ENCODE results near the gene RAI1. TPM values are rescaled to one million over a fixed set of nuclear protein-coding genes. Genes with fewer than 3 reads are reported as not detected.

RAI1 gene
- total and polyA plus RNA-seq, 2 experiments from 2014 or later, result 0.87 to 0.89 TPM

GRCh38 chr17:17789410-17789809 lies 108.2 kb downstream of the RAI1 start:
- Histone ChIP-seq H3K9me2 (ENCODE audit: insufficient read depth) (no peaks in the 10 kb centered on the region), H3K27ac (ENCODE audit: low read depth) (no peak overlapping the region), H4K20me1 (replicated peaks; ENCODE audit: insufficient read depth) (no peaks in the 10 kb centered on the region), H3K27me3 (ENCODE audit: insufficient read depth) (peaks cover 49% of the 10 kb centered on the region), H3K4me3 (no peak overlapping the region), H3K4me2 (no peak overlapping the region), H2AFZ (no peak overlapping the region), H3K36me3 (ENCODE audit: insufficient read depth) (no peaks in the 10 kb centered on the region), H3K4me1 (ENCODE audit: insufficient read depth) (peaks cover 31% of the 10 kb centered on the region), H3K79me2 (replicated peaks; ENCODE audit: insufficient read depth) (no peaks in the 10 kb centered on the region), H3F3A (replicated peaks; ENCODE audit: low read depth) (0 out of 2 replicates have a peak, but pooled peaks cover 11% of the 10 kb centered on the region)
- H3K4me3 Mint-ChIP-seq, result no peak overlapping the region
- H3K4me1 Mint-ChIP-seq, result peaks cover 69% of the 10 kb centered on the region
- H3K27me3 Mint-ChIP-seq (ENCODE audit: insufficient read depth, low read depth, poor library complexity), result peaks cover 49% of the 10 kb centered on the region
- no peaks in the 10 kb centered on the region; the same call in 2 of the 3 replicates for H3K9me3 Mint-ChIP-seq
- no peak overlapping the region for H3K27ac Mint-ChIP-seq
- ATAC-seq (no peak), DNase-seq (ENCODE audit: low spot score) (no peak)
- no peak for TF ChIP-seq EZH2phosphoT487 (IDR thresholded peaks at IDR 0.05; ENCODE audit: unreplicated experiment)
- TF ChIP-seq STAT1 (IDR thresholded peaks at IDR 0.05; ENCODE audit: unreplicated experiment), result no peak
- no peak for TF ChIP-seq ZNF331 (CRISPR knock-in tag; IDR thresholded peaks at IDR 0.05; ENCODE audit: low read depth)
- TF ChIP-seq NANOG (IDR thresholded peaks at IDR 0.05; ENCODE audit: borderline replicate concordance), result no peak
- no peak for TF ChIP-seq JUNB (IDR thresholded peaks at IDR 0.05; ENCODE audit: unreplicated experiment)
- H3K36me3 Mint-ChIP-seq (ENCODE audit: low read depth), result no peaks in the 10 kb centered on the region

DNA sequence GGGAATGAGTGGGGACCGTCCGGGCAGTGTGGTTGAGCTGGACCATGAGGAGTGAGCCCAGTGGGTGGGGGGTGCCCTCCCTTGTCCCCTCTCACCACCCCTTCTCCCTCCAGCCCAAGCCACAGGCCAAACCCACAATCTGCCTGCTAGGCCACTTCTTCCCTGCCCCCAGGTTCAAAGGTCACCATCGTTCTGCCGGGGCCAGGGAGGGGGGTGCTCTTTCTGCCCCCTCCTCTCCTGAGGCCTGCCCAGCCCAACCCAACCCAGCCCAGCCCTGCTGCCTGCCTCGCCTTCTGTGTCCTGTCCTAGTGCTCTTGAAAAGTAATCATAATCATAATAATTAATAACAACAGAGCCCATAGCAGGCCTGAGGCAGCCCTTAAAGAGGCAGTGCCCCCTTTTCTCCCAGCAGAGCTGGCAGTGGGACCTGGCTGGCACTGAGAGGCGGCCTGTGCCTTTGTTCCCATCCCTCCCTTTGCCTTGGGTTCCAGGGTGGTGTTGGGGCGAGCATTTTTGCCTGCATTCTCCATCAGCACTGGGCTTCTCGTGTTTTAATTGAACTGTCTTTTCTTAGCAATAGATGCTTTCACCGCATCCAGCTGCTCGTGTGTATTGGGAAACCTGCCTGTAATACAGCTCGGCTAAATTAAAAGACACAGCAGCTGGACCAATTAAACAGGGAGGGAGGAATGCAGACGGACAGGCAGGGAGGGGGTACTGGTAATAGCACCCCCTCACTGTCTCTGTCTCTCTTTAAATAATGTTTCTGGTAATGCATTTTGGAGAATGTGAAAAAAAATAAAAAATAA lies 108.8 kb downstream of the RAI1 start:
- Mint-ChIP-seq H3K27ac (no peak overlapping the region), H3K4me1 (peaks cover 63% of the 10 kb centered on the region), H3K27me3 (ENCODE audit: insufficient read depth, low read depth, poor library complexity) (peaks cover 43% of the 10 kb centered on the region), H3K4me3 (no peak overlapping the region; the same call in 2 of the 3 replicates), H3K9me3 (no peaks in the 10 kb centered on the region; the same call in 2 of the 3 replicates), H3K36me3 (ENCODE audit: low read depth) (no peaks in the 10 kb centered on the region)
- DNase-seq (ENCODE audit: low spot score) (no peak), ATAC-seq (no peak)
- no peaks in the 10 kb centered on the region for H3K9me2 ChIP-seq (ENCODE audit: insufficient read depth)
- TF ChIP-seq JUNB (IDR thresholded peaks at IDR 0.05; ENCODE audit: unreplicated experiment) (no peak), ZNF331 (CRISPR knock-in tag; IDR thresholded peaks at IDR 0.05; ENCODE audit: low read depth) (no peak), NANOG (IDR thresholded peaks at IDR 0.05; ENCODE audit: borderline replicate concordance) (no peak), CREB1 (CRISPR knock-in tag; IDR thresholded peaks at IDR 0.05; ENCODE audit: low read depth) (no peak), POLR2AphosphoS5 (IDR thresholded peaks at IDR 0.05; ENCODE audit: low read depth) (no peak), STAT1 (IDR thresholded peaks at IDR 0.05; ENCODE audit: unreplicated experiment) (no peak)
- TF ChIP-seq, protein P1, sequence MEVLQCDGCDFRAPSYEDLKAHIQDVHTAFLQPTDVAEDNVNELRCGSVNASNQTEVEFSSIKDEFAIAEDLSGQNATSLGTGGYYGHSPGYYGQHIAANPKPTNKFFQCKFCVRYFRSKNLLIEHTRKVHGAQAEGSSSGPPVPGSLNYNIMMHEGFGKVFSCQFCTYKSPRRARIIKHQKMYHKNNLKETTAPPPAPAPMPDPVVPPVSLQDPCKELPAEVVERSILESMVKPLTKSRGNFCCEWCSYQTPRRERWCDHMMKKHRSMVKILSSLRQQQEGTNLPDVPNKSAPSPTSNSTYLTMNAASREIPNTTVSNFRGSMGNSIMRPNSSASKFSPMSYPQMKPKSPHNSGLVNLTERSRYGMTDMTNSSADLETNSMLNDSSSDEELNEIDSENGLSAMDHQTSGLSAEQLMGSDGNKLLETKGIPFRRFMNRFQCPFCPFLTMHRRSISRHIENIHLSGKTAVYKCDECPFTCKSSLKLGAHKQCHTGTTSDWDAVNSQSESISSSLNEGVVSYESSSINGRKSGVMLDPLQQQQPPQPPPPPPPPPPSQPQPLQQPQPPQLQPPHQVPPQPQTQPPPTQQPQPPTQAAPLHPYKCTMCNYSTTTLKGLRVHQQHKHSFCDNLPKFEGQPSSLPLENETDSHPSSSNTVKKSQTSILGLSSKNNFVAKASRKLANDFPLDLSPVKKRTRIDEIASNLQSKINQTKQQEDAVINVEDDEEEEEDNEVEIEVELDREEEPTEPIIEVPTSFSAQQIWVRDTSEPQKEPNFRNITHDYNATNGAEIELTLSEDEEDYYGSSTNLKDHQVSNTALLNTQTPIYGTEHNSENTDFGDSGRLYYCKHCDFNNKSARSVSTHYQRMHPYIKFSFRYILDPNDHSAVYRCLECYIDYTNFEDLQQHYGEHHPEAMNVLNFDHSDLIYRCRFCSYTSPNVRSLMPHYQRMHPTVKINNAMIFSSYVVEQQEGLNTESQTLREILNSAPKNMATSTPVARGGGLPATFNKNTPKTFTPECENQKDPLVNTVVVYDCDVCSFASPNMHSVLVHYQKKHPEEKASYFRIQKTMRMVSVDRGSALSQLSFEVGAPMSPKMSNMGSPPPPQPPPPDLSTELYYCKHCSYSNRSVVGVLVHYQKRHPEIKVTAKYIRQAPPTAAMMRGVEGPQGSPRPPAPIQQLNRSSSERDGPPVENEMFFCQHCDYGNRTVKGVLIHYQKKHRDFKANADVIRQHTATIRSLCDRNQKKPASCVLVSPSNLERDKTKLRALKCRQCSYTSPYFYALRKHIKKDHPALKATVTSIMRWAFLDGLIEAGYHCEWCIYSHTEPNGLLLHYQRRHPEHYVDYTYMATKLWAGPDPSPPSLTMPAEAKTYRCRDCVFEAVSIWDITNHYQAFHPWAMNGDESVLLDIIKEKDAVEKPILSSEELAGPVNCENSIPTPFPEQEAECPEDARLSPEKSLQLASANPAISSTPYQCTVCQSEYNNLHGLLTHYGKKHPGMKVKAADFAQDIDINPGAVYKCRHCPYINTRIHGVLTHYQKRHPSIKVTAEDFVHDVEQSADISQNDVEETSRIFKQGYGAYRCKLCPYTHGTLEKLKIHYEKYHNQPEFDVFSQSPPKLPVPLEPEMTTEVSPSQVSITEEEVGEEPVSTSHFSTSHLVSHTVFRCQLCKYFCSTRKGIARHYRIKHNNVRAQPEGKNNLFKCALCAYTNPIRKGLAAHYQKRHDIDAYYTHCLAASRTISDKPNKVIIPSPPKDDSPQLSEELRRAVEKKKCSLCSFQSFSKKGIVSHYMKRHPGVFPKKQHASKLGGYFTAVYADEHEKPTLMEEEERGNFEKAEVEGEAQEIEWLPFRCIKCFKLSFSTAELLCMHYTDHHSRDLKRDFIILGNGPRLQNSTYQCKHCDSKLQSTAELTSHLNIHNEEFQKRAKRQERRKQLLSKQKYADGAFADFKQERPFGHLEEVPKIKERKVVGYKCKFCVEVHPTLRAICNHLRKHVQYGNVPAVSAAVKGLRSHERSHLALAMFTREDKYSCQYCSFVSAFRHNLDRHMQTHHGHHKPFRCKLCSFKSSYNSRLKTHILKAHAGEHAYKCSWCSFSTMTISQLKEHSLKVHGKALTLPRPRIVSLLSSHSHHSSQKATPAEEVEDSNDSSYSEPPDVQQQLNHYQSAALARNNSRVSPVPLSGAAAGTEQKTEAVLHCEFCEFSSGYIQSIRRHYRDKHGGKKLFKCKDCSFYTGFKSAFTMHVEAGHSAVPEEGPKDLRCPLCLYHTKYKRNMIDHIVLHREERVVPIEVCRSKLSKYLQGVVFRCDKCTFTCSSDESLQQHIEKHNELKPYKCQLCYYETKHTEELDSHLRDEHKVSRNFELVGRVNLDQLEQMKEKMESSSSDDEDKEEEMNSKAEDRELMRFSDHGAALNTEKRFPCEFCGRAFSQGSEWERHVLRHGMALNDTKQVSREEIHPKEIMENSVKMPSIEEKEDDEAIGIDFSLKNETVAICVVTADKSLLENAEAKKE (CRISPR knock-in tag; IDR thresholded peaks at IDR 0.05), result no peak
- H4K20me1 ChIP-seq (replicated peaks; ENCODE audit: insufficient read depth), result no peaks in the 10 kb centered on the region
- H3K4me3 ChIP-seq, result no peak overlapping the region
- H3K27me3 ChIP-seq (ENCODE audit: insufficient read depth), result peaks cover 43% of the 10 kb centered on the region
- H2AFZ ChIP-seq, result no peak overlapping the region
- no peak overlapping the region for H3K4me2 ChIP-seq
- no peak overlapping the region for H3K27ac ChIP-seq (ENCODE audit: low read depth)
- no peaks in the 10 kb centered on the region for H3K79me2 ChIP-seq (replicated peaks; ENCODE audit: insufficient read depth)
- H3K36me3 ChIP-seq (ENCODE audit: insufficient read depth), result no peaks in the 10 kb centered on the region
- 0 out of 2 replicates have a peak, but pooled peaks cover 6% of the 10 kb centered on the region for H3F3A ChIP-seq (replicated peaks; ENCODE audit: low read depth)
- H3K4me1 ChIP-seq (ENCODE audit: insufficient read depth), result peaks cover 25% of the 10 kb centered on the region; the same call in 1 of the 2 replicates

All from GM23338 (cell line).